Activated CD8-positive, alpha-beta memory T cell treated with anti-CD3 and anti-CD28 coated beads for 1 hour (primary cell): ENCODE results near the gene ZBTB7C.

ENCODE experiments used
- DNase-seq, 2 donors: peaks; one replicate each; pipeline ENCODE4 v3.0.0-alpha.2; 2020; ENCODE audit warnings: low read depth in 1 of 2; ENCODE audit errors: extremely low read depth in 1 of 2

ZBTB7C gene

GRCh38 chr18:48219810-48220499 lies 189.2 kb downstream of the ZBTB7C start:
- DNase-seq = no peak

- DNase-seq = no peak
Observed at GRCh38 chr18:48219037-48219809, 190.0 kb downstream of the ZBTB7C start.

- no peak for DNase-seq
Observed at GRCh38 chr18:48218285-48219022, 190.7 kb downstream of the ZBTB7C start.

- no peak for DNase-seq
Observed at GRCh38 chr18:48217258-48218250, 191.6 kb downstream of the ZBTB7C start.

- no peak for DNase-seq
Observed at GRCh38 chr18:48216639-48217257, 192.4 kb downstream of the ZBTB7C start.

GRCh38 chr18:48215876-48216638 lies 193.1 kb downstream of the ZBTB7C start:
- no peak for DNase-seq

GRCh38 chr18:48213791-48214190 lies 195.4 kb downstream of the ZBTB7C start:
- no peak for DNase-seq

- no peak for DNase-seq
Observed at GRCh38 chr18:48208432-48209140, 200.6 kb downstream of the ZBTB7C start.

GRCh38 chr18:48207733-48208132 lies 201.4 kb downstream of the ZBTB7C start:
- DNase-seq = no peak

- DNase-seq = no peak
Observed at GRCh38 chr18:48206887-48207286, 202.3 kb downstream of the ZBTB7C start.

GRCh38 chr18:48203961-48204666 lies 205.1 kb downstream of the ZBTB7C start:
- no peak for DNase-seq

- no peak for DNase-seq
Observed at GRCh38 chr18:48203288-48203945, 205.8 kb downstream of the ZBTB7C start.

GRCh38 chr18:48202350-48203260 lies 206.6 kb downstream of the ZBTB7C start:
- no peak for DNase-seq

- DNase-seq = no peak
Observed at GRCh38 chr18:48202006-48202348, 207.2 kb downstream of the ZBTB7C start.

- no peak for DNase-seq
Observed at GRCh38 chr18:48201337-48202005, 207.7 kb downstream of the ZBTB7C start.
